ENCODE measurements around the gene WFDC2.

Gene WFDC2

GRCh38 chr20:45509091-45509490 is 39.5 kb downstream of the WFDC2 start (continued):
- no peak for TF ChIP-seq ZNF202 (tag by site-specific recombination; IDR thresholded peaks at IDR 0.05; ENCODE audit: borderline replicate concordance)
- TF ChIP-seq ZFHX2 (tag by site-specific recombination; conservative IDR thresholded peaks at IDR 0.05): no peak
- TF ChIP-seq ZBTB1 (tag by site-specific recombination; IDR thresholded peaks at IDR 0.05): no peak
- no peak for TF ChIP-seq ZFP3 (tag by site-specific recombination; IDR thresholded peaks at IDR 0.05; ENCODE audit: low read depth)
- no peak for TF ChIP-seq ZNF335 (tag by site-specific recombination; conservative IDR thresholded peaks at IDR 0.05)

GRCh38 chr20:45510242-45510862 is 40.8 kb downstream of the WFDC2 start:
- TF ChIP-seq ZNF324 (tag by site-specific recombination; IDR thresholded peaks at IDR 0.05) (no peak), GFI1B (tag by site-specific recombination; IDR thresholded peaks at IDR 0.05) (no peak), ZNF175 (tag by site-specific recombination; IDR thresholded peaks at IDR 0.05) (no peak)
- ChIA-PET CTCF (no interaction called here), POLR2A (no interaction called here)
- Histone ChIP-seq H3K36me3 (ENCODE audit: control insufficient read depth in 2 of 2, insufficient read depth in 1 of 2, low read length in 2 of 2) (no peaks in the 10 kb centered on the region), H3K4me1 (ENCODE audit: control insufficient read depth, insufficient read depth, low read length) (no peaks in the 10 kb centered on the region), H3K4me3 (ENCODE audit: low read depth, low read length) (no peak overlapping the region), H3K9me3 (ENCODE audit: control insufficient read depth, insufficient read depth, low read depth, low read length) (no peaks in the 10 kb centered on the region), H3K27ac (ENCODE audit: extremely low read depth, low read depth, low read length) (no peak overlapping the region)

GRCh38 chr20:45515147-45515913 is 45.8 kb downstream of the WFDC2 start, which contains the start of gene SPINT3:
Gene SPINT3, minus strand, starts transcription at chr20:45515622. Its CDS starts 14 bp downstream, at chr20:45515608.
- CTCF ChIA-PET: no interaction called here
- POLR2A ChIA-PET: no interaction called here

More at GRCh38 chr20:45515147-45515913, 45.8 kb downstream of the WFDC2 start, which contains the start of gene SPINT3:
- no peaks in the 10 kb centered on the region for H3K9me3 ChIP-seq (ENCODE audit: control insufficient read depth, insufficient read depth, low read depth, low read length)
- no peaks in the 10 kb centered on the region for H3K4me1 ChIP-seq (ENCODE audit: control insufficient read depth, insufficient read depth, low read length)
- TF ChIP-seq ZNF596 (tag by site-specific recombination; IDR thresholded peaks at IDR 0.05): no peak
- no peak for TF ChIP-seq ZNF248 (tag by site-specific recombination; IDR thresholded peaks at IDR 0.05)
- TF ChIP-seq ZNF398 (tag by site-specific recombination; IDR thresholded peaks at IDR 0.05): no peak
- TF ChIP-seq, protein P1, sequence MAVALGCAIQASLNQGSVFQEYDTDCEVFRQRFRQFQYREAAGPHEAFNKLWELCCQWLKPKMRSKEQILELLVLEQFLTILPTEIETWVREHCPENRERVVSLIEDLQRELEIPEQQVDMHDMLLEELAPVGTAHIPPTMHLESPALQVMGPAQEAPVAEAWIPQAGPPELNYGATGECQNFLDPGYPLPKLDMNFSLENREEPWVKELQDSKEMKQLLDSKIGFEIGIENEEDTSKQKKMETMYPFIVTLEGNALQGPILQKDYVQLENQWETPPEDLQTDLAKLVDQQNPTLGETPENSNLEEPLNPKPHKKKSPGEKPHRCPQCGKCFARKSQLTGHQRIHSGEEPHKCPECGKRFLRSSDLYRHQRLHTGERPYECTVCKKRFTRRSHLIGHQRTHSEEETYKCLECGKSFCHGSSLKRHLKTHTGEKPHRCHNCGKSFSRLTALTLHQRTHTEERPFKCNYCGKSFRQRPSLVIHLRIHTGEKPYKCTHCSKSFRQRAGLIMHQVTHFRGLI (tag by site-specific recombination; IDR thresholded peaks at IDR 0.05): no peak
- TF ChIP-seq, protein P2, sequence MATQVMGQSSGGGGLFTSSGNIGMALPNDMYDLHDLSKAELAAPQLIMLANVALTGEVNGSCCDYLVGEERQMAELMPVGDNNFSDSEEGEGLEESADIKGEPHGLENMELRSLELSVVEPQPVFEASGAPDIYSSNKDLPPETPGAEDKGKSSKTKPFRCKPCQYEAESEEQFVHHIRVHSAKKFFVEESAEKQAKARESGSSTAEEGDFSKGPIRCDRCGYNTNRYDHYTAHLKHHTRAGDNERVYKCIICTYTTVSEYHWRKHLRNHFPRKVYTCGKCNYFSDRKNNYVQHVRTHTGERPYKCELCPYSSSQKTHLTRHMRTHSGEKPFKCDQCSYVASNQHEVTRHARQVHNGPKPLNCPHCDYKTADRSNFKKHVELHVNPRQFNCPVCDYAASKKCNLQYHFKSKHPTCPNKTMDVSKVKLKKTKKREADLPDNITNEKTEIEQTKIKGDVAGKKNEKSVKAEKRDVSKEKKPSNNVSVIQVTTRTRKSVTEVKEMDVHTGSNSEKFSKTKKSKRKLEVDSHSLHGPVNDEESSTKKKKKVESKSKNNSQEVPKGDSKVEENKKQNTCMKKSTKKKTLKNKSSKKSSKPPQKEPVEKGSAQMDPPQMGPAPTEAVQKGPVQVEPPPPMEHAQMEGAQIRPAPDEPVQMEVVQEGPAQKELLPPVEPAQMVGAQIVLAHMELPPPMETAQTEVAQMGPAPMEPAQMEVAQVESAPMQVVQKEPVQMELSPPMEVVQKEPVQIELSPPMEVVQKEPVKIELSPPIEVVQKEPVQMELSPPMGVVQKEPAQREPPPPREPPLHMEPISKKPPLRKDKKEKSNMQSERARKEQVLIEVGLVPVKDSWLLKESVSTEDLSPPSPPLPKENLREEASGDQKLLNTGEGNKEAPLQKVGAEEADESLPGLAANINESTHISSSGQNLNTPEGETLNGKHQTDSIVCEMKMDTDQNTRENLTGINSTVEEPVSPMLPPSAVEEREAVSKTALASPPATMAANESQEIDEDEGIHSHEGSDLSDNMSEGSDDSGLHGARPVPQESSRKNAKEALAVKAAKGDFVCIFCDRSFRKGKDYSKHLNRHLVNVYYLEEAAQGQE (tag by site-specific recombination; IDR thresholded peaks at IDR 0.05): peak; percentile 89
- H3K27ac ChIP-seq (ENCODE audit: extremely low read depth, low read depth, low read length): no peak within 1 kb of the TSS
- no peak within 1 kb of the TSS for H3K4me3 ChIP-seq (ENCODE audit: low read depth, low read length)
- H3K36me3 ChIP-seq (ENCODE audit: control insufficient read depth in 2 of 2, insufficient read depth in 1 of 2, low read length in 2 of 2): no peaks in the 10 kb centered on the region
